Putamen (tissue), 1 donor: ENCODE data around the gene SORBS2.

Experiments
- DNase-seq: peaks from one replicate; pipeline ENCODE4 v3.0.0-alpha.2; 2016; ENCODE audit warnings: low spot score

The SORBS2 gene

DNA sequence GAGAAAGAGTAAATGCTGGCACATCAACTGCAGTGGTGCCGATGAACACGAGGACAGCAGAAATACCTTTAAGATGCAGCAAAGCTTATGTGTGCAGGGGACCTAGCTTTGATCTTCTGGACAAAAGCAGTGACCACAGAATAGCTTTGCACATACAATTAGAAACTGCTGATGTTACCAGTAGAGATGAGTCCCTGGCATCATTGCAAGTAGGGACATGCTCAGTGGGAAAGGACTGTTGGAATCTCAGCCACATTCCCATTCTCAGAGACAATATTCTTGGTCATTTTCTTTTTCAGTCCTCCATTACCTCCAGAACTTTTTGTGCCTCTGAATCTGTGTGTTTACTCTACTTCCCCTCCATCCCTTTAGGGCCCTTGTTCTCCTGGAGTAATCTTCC, 259.7 kb downstream of the SORBS2 start:
- DNase-seq: no peak

DNA sequence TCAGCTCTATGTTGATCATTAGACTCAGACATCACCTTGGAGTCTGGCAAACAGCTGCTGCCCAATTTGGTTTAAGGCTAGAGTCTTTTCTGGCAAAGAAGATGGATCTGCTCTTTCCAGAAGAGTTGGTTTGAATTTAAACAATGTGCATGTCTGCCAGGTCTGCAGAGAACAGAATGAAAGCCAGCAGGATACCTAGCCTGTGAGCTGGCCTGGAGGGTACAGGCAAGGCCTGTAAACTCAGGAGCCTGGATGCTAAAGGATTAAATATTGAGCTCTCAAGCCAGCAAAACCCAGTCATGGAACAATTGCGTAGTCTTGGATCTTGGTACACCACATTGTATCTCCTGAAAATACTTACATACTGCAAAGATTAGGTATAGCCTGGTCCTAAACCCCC, 261.1 kb downstream of the SORBS2 start:
- DNase-seq: no peak

DNA sequence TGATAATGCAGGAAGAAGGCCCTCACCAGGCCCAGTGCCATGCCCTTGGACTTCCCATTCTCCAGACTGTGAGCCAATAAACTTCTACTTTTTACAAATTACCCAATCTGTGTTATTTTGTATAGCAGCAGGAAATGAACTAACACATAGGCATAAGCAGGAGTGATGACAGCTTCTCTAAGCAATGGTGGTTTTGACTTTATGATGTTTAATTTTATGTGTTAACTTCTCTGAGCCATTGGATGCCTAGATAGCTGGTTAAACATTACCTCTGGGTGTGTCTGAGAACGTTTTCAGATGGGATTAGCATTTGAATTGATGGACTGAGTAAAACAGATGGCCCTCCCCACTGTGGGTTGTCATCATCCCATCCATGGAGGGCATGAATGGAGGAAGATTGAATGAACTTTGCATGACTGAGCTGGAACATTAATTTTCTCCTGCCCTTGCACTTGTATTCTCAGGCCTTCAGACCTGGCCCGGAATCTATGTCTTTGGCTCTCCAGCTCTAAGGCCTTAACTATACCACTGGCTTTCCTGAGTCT, 262.8 kb downstream of the SORBS2 start:
- DNase-seq: no peak

DNA sequence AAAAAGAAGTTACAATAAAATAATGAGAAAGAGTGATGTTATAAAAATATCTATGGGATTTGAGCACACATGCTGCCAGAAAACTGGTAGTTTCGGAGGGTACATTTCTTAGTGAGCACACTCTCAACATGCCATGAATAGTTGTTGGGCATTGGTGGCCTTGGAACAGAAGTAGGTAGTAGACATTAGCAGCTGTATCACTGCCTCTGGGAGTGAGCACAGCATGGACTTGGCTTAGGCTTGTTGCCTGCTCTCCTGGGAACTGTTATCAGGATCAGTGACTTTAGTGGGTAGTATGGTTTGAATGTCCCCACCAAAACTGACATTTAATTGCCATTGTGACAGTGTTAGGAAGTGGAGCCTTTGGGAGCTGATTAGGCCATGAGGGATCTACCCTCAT, 263.4 kb downstream of the SORBS2 start:
- DNase-seq: no peak

DNA sequence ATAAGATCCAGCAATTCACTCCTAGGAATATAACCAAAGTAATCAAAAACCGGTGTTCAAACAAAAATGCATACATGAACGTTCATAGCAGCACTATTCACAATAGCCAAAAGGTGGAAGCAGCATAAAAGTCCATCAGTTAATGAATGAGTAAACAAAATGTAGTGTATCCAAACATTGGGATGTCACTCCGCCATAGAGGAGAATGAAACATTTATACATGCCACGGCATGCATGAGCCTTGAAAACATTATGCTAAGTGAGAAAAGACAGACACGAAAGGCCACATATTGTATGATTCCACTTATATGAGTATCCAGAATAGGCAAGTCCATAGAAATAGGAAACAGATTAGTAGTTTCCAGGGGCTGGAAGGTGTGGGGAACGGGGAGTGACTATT, 265.7 kb downstream of the SORBS2 start:
- DNase-seq: no peak

DNA sequence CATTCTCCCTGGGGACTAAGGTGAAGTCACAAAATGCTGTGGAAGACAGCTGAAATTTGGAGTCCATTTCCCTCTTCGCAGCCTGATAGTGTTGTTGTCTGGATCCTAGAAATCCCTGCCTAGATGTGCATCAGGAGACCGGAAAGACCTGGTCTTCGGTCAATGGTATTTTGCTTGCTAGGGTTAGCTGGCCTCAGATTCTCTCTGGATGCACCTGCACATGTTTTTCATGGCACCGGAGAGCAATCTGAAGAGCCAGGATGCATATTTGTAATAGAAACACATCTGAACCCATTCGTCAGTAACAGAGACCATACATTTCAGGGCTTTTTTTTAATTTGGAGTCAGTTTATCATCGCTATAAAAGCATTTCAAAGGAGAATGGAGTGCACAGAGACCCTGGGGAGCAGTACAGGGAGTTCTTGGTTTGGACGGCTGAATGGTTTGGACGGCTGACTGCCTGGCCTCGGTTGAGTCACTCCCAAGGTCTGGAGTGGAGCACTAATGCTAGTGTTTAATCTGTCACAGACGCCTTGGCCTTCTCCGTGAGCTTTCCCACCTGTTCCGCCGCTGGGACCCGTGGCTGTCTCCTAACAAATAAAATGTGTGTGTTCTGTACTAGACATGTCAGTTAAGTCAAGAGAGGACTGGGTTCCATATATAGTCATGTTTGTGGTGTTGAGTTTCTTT, 269.2 kb downstream of the SORBS2 start:
- no peak for DNase-seq

DNA sequence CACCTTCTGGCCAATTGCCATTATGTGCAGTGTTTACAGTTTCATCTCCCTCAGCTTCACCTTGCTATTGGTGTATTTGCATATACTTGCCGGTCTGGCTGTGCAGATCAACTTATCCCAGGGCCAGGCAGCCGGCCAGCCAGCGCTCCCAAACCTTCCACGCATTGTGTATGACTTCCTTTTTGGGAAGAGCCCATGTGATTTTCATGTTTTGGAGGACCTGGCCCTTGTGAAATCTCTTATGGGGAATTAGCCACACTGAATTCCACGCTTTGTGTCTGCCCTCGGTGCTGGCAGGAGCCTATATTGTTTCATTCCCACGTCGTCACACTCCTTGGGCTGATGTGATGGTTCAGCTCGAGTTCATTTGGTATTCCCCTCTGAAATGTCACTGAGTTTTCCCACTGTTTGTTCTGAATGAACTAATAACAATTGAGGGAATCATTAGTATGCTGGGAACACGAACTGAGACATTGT, 270.7 kb downstream of the SORBS2 start:
- DNase-seq: peak; percentile 15

DNA sequence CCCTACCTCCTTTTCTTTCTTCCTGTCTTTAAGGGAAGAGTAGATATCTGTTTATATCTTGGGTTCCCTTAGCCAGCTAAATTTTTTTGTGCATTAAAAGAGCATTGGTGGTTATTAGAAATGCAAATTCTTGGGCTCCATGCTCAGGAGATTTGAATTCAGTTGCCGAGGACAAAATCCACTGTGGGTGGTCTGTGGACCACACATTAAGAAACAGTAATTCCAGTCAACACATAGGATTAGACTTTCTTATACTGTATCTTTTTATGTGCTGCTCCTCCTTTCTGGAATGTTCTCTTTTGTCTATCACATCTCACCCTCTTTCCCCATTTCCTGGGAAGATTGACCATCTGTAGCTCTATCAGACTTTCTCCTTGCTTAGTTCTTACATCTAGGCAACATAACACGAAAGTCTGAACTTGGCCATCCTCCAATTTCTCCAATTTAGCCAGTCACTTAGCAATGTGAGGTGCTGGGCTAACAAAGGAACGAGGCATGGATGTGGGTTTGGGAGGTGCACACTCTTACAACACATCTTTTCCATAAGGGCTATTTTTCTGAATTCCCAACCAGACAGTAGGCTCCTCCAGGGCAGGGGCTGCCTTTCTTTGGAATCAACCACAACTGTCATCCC, 271.4 kb downstream of the SORBS2 start:
- DNase-seq: no peak

DNA sequence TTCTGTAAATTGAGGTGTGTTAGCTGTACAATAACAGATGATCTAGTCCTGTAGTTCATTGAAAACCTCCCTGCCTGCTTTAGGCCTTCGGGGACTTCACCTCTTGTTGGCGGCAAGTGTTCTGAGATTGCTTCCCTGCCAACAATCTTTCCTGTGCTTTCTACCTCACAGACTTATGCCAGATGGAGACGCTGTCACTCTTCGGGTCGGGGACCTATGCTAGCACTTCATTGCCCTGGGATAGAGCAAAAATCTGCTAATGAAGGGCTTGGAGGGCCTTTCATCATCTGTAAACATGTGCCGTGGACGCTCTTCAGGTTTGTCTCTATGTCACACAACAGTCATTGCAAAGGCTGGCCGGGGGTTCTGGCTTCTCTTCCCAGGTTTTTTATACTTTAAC, 272.0 kb downstream of the SORBS2 start:
- no peak for DNase-seq

DNA sequence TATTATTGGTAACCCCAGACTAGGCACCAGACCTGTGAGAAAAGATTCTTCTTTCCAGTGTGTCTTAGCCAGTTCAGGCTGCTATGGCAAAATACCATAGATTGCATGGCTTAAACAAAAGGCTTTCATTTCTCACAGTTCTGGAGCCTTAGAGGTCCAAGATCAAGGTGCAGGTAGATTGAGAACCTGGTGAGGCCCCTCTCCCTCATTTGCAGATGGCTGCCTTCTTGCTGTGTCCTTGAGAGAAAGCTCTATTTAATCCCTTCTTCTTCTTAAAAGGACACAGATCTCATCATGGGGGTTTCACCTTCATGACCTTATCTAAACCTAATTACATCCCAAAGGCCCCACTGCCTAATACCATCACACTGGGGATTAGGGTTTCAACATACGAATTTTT, 273.2 kb downstream of the SORBS2 start:
- DNase-seq: no peak

DNA sequence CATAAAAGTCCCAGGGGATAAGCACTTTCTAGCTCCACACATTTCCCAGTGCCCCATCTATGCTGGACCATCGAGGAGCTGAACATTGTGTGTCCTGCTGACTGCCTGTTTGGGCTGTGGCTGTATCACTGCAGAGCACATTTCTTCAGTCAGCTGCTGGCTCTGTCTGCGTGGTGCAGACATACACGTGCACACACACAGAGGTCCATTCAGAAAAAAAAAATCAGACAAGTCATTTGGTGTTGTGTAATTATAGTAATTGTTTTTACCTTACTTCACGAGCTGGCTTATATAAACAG, 275.6 kb downstream of the SORBS2 start:
- DNase-seq: peak; percentile 24

DNA sequence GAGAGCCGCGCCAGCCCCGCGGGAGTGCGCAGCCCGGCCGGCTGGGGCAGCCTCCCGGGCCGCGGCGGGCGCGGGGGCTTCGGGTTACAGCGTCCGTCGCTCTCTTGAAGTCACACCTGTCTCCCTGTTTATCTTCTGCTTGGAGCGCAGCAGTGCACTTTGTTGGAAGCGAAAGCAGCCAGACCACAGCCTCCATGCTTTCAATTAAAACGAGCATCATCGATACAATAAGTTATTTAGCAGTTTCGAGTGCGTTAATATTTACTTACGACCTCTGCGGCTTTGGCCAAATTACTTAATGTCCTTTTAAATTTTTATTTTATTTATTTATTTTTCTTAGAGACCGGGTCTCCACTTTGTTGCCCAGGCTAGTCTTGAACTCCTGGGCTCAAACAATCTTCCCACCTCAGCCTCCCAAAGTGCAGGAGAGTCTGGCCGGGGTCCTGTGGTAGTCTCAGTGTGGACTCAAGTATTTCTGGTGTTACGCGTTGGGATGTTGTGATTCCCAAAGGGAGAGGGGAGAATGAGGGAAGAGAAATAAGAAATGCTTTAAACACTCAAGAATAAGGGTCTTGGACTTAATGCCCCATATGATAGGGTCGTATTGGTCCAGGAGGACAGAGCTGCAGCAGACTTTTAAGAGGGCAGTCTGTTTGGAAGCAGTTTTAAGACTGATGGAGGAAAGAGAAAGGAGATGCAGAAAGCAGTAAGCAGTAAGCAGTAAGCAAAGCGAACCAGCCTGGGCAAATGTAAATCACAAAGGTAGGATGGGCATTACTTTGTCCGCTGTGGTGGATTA, 276.2 kb downstream of the SORBS2 start:
- no peak for DNase-seq
